Pancreas (tissue), 10 donors: ENCODE measurements around the gene DCDC2B. TPM values are rescaled to one million over a fixed set of nuclear protein-coding genes. Genes with fewer than 3 reads are reported as not detected.

Experiments used
- ATAC-seq, 4 donors: fragments of 200-7000 bp; cut with Tn5 transposase; one replicate each; pipeline versions ENCODE4 v1.8.0 to v1.9.1; 2020; ENCODE audit warnings: mild to moderate bottlenecking in 4 of 4, moderate library complexity in 4 of 4
- DNase-seq, 6 donors: peaks; one replicate each; pipeline ENCODE4 v3.0.0-alpha.2; 2020
- FAIRE-seq: peaks from 2 replicates; lab custom pipeline; 2012; peaks lifted over from hg19 to GRCh38; lab: Jason Lieb, UNC
- H3K27ac ChIP-seq, 4 donors: fragments of 200-600 bp; sonication (generic); 1 replicate in 3 of 4; 2 replicates in 1 of 4; pipeline versions ENCODE4 v1.5.0 to v1.8.0; 2020
- H3K27me3 ChIP-seq, 4 donors: fragments of 200-600 bp; one replicate each; pipeline ENCODE4 v1.8.0; 2021
- H3K36me3 ChIP-seq, 3 donors: fragments of 200-600 bp; sonication (generic) in 1 of 3; one replicate each; pipeline versions ENCODE4 v1.5.0 to v1.8.0; 2020 to 2021
- H3K4me1 ChIP-seq, 3 donors: fragments of 200-600 bp; one replicate each; pipeline ENCODE4 v1.8.0; 2021
- H3K4me3 ChIP-seq, 4 donors: fragments of 200-600 bp; sonication (generic) in 2 of 4; one replicate each; pipeline versions ENCODE4 v1.5.0 to v1.8.0; 2020 to 2021
- H3K9me3 ChIP-seq, 4 donors: fragments of 200-600 bp; one replicate each; pipeline ENCODE4 v1.8.0; 2021
- CTCF ChIP-seq, 4 donors: fragments of 200-600 bp; sonication (generic) in 3 of 4; IDR thresholded peaks; one replicate each; pipeline versions ENCODE4 v1.5.0 to v1.8.0; 2021; ENCODE audit warnings: antibody characterized with exemption in 4 of 4
- WGBS, 2 donors: extraction: QIAGEN DNeasy Blood & Tissue Kit; methylation state at CpG; one replicate each; pipeline ENCODE4 v1.1.7; 2013; 5-methylcytosine and 5-hydroxymethylcytosine counted together
- intact Hi-C, 3 donors: fragments of 100-400 bp; cut with DNase I; formaldehyde crosslinking; loops; one replicate each; pipeline versions ENCODE4 v1.11.1 to v1.14.2; 2022
- polyA plus RNA-seq, 2 donors: library from polyadenylated mRNA; stranded (reverse); fragments of 200-250 nt; gene quantifications; one replicate each; pipeline ENCODE4 v1.2.3, GENCODE V29; 2013
- total RNA-seq, 6 donors: library from RNA; stranded (reverse); fragmentation: NEBNext Ultra II Directional in 4 of 6; extraction: Animal tissue kit (Norgen Biotek cat#: 25700) in 4 of 6; gene quantifications; one replicate each; pipeline versions ENCODE4 v1.2.1 to v1.2.4, GENCODE V29; 2021 to 2023
- donor health status: healthy with polysubstance abuse.
- donor health status: DM: no; HTN: no; CAD: no; lungs with moderate emphysema.
- donor health status: DM: no; HTN: no; CAD: no.
- donor health status: control.
- donor health status: control.
- donor health status: Bipolar disorder and iron deficiency.
- donor health status: DM: yes; HTN: yes; CAD: no.
- donor health status: DM: no; HTN: no; CAD: no.
- donor health status: DM: no; HTN: no; CAD: no.
- donor health status: DM: yes; HTN: yes; CAD: no.

DCDC2B gene
- total and polyA plus RNA-seq, 8 donors, result 0.05 to 0.11 TPM; not detected in 6

- no peak for DNase-seq
- no peak overlapping the region for H3K27ac ChIP-seq
- no peak for ATAC-seq
- TF ChIP-seq CTCF (IDR thresholded peaks at IDR 0.05), result no peak
- peaks cover 13 to 57% (median 34%) of the 10 kb centered on the region in 3 donors for H3K36me3 ChIP-seq
- FAIRE-seq, result no peak
- intact Hi-C loops, result no loop called here
- H3K27me3 ChIP-seq, result no peaks in the 10 kb centered on the region
- H3K9me3 ChIP-seq, result no peaks in the 10 kb centered on the region
- WGBS, 2 donors, result 86 to 94% methylated on average over 2 of the region's 2 CpGs
- H3K4me1 ChIP-seq, result peaks cover 0 to 17% (median 8%) of the 10 kb centered on the region in 3 donors
- no peak overlapping the region for H3K4me3 ChIP-seq
Observed at GRCh38 chr1:32186077-32186476, 22.8 kb upstream of the DCDC2B start.

- intact Hi-C loops, result no loop called here
- FAIRE-seq (no peak), ATAC-seq (no peak), DNase-seq (no peak)
- WGBS, 2 donors, result 84 to 88% methylated on average over 2 of the region's 2 CpGs
- no peak for TF ChIP-seq CTCF (IDR thresholded peaks at IDR 0.05)
- H3K4me1 ChIP-seq, result peaks cover 0 to 13% (median 4%) of the 10 kb centered on the region in 3 donors
- no peaks in the 10 kb centered on the region for H3K9me3 ChIP-seq
- no peaks in the 10 kb centered on the region for H3K27me3 ChIP-seq
- no peak overlapping the region for H3K27ac ChIP-seq
- no peak overlapping the region for H3K4me3 ChIP-seq
- peaks cover 13 to 59% (median 39%) of the 10 kb centered on the region in 3 donors for H3K36me3 ChIP-seq
Observed at GRCh38 chr1:32186491-32186890, 22.4 kb upstream of the DCDC2B start.

- Histone ChIP-seq H3K9me3 (no peaks in the 10 kb centered on the region), H3K4me3 (no peak overlapping the region), H3K27me3 (no peaks in the 10 kb centered on the region), H3K4me1 (peaks cover 0 to 4% (median 0%) of the 10 kb centered on the region in 3 donors), H3K36me3 (peaks cover 13 to 72% (median 51%) of the 10 kb centered on the region in 3 donors), H3K27ac (no peak overlapping the region)
- WGBS, 2 donors, result 97 to 98% methylated on average over 9 of the region's 9 CpGs
- TF ChIP-seq CTCF (IDR thresholded peaks at IDR 0.05), result no peak
- peak in 1 of 6 donors; percentile 21 for DNase-seq
- FAIRE-seq, result no peak
- intact Hi-C loops, result no loop called here
- ATAC-seq, result no peak
Observed at GRCh38 chr1:32187850-32188249, 21.0 kb upstream of the DCDC2B start.

GRCh38 chr1:32192220-32192948, 16.5 kb upstream of the DCDC2B start:
- H3K27me3 ChIP-seq, result no peaks in the 10 kb centered on the region
- H3K36me3 ChIP-seq, result peaks cover 18 to 84% (median 62%) of the 10 kb centered on the region in 3 donors
- DNase-seq (peak in 1 of 6 donors; percentile 25), FAIRE-seq (no peak), ATAC-seq (no peak)
- no peak for TF ChIP-seq CTCF (IDR thresholded peaks at IDR 0.05)
- no peaks in the 10 kb centered on the region for H3K4me1 ChIP-seq
- no peak overlapping the region for H3K4me3 ChIP-seq
- no peak overlapping the region for H3K27ac ChIP-seq
- intact Hi-C loops, result no loop called here
- no peaks in the 10 kb centered on the region for H3K9me3 ChIP-seq
- 93 to 95% methylated on average over 8 of the region's 8 CpGs for WGBS, 2 donors

- peak in 1 of 6 donors; percentile 51 for DNase-seq
- Histone ChIP-seq H3K27ac (no peak overlapping the region), H3K27me3 (no peaks in the 10 kb centered on the region), H3K4me1 (peaks cover 5 to 8% (median 7%) of the 10 kb centered on the region in 3 donors), H3K9me3 (no peaks in the 10 kb centered on the region), H3K4me3 (no peak overlapping the region), H3K36me3 (peaks cover 5 to 58% (median 45%) of the 10 kb centered on the region in 3 donors)
- no peak for ATAC-seq
- no peak for FAIRE-seq
- intact Hi-C loops, result no loop called here
- 95% methylated on average over 6 of the region's 6 CpGs for WGBS, 2 donors
- TF ChIP-seq CTCF (IDR thresholded peaks at IDR 0.05), result no peak
Observed at GRCh38 chr1:32194984-32195383, 13.9 kb upstream of the DCDC2B start.
